ENCODE results near the gene ILF3. TPM values are rescaled to one million over a fixed set of nuclear protein-coding genes. Genes with fewer than 3 reads are reported as not detected.

Gene ILF3
- 100 to 1,000 TPM; 112 to 192 TPM for total RNA-seq

DNA sequence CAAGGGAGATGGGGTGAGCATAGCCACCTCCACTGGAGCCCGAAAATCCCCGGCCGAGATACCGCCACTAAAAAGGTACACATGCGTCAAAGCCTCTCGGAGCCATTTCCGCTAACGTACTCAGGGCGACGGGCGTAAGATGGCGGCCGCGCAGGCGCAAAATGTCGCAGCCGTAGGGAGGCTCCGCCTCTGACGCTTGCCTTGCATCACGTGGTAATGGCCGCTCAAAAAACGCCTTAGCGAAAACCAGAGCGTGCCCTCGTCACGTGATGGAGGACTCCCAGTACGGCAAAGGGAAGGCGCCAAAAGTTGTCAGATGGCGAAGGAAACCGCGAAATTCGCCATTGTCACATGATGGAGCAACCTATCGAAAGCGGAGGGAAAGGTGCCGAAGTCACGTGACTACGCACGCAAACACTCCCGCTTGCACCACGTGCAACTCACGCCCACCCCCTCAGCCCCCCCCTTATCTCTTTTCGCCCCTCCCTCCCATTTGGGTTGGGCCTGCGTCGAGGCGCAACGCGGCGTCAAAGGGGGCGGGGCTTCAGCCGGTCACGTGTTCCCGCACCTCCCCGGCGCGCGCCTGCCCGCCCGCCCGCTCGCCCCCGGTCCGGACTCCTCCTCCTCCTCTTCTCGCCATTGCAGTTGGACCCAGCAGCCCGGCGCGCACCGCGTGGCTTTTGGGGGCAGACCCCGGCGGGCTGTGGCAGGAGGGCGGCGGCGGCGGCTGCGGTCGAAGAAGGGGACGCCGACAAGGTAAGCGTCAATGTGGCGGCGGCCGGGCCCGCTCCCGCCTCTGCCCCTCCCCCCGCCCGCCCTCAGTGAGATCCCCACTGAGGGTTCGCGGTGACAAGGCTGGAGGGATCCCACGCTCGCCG is at the start of gene ILF3:
Gene ILF3, plus strand, starts transcription at position 615 of the 878 bp plus-strand sequence. CDS start 16,260 bp downstream, outside the sequence.
- intact Hi-C loops (cut with DNase I), result loop anchor here (5.0 kb wide), 1 partner anchor 38 kb away; no protein-coding TSS in a partner anchor
- Histone ChIP-seq H3K27me3 (replicated peaks; ENCODE audit: insufficient read depth) (no peaks in the 10 kb centered on the region), H3K9me3 (no peaks in the 10 kb centered on the region), H3K4me3 (peak within 1 kb of the TSS; percentile 99 to 100), H3K4me1 (replicated peaks) (peaks cover 7% of the 10 kb centered on the region), H3K36me3 (no peaks in the 10 kb centered on the region), H3K27ac (peak within 1 kb of the TSS; percentile 98 to 99)
- peak; percentile 100 for DNase-seq (ENCODE audit: low spot score)
- peak; percentile 100 for TF ChIP-seq POLR2AphosphoS5 (IDR thresholded peaks at IDR 0.05)
- TF ChIP-seq, protein P1, sequence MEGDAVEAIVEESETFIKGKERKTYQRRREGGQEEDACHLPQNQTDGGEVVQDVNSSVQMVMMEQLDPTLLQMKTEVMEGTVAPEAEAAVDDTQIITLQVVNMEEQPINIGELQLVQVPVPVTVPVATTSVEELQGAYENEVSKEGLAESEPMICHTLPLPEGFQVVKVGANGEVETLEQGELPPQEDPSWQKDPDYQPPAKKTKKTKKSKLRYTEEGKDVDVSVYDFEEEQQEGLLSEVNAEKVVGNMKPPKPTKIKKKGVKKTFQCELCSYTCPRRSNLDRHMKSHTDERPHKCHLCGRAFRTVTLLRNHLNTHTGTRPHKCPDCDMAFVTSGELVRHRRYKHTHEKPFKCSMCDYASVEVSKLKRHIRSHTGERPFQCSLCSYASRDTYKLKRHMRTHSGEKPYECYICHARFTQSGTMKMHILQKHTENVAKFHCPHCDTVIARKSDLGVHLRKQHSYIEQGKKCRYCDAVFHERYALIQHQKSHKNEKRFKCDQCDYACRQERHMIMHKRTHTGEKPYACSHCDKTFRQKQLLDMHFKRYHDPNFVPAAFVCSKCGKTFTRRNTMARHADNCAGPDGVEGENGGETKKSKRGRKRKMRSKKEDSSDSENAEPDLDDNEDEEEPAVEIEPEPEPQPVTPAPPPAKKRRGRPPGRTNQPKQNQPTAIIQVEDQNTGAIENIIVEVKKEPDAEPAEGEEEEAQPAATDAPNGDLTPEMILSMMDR (IDR thresholded peaks at IDR 0.05), result peak in 1 of 4 experiments; percentile 27
- peak; percentile 94 for TF ChIP-seq POLR2A (IDR thresholded peaks at IDR 0.05)
- under 1% methylated on average over 47 of the region's 91 CpGs for WGBS

DNA sequence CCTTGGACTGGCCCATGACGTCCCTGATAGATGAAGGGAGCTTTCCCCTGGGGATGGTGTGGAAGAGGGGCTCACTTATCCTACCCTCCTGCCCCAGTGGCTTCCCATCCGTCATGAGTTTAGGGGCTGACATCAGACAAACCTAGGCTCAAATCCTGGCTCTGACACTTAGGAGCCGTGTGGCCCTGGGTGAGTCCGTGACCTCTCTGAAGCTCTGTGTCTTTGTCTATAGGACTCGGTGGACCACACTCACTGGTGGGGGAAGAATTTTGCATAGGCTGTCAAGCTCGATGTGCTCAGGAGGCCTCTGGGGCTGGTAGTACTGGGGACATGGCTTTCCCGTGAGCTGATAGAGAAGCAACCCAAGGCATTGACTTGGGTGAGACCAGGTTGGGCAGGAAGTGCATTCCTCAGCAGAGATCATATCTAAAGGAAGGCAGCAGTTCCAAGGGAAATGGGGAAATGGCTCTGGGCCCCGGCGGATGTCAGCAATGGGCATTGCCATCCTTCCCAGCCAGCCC is 49.6 kb upstream of the ILF3 start:
- DNase-seq (ENCODE audit: low spot score), result no peak
- intact Hi-C loops (cut with DNase I), result no loop called here

DNA sequence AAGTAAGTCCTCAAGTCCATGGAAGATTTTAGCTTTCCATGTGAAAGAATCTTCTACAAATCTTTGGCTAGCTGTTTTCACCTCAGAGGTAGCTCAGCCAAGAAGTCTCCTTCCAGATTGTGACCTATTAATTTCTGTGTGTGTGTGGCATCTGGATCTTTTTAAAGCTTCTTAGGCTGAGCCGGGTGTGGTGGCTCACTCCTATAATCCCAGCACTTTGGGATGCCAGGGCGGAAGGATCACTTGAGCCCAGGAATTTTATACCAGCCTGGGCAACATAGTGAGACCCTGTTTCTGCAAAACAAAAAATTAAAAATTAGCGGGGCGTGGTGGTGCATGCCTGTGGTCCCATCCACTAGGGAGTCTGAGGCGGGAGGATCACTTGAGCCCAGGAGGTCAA is 42.2 kb upstream of the ILF3 start:
- 84% methylated on average over 5 of the region's 5 CpGs for WGBS
- Histone ChIP-seq H3K4me3 (no peak overlapping the region), H3K27me3 (replicated peaks; ENCODE audit: insufficient read depth) (no peaks in the 10 kb centered on the region), H3K27ac (no peak overlapping the region), H3K4me1 (replicated peaks) (no peaks in the 10 kb centered on the region), H3K36me3 (no peaks in the 10 kb centered on the region), H3K9me3 (no peaks in the 10 kb centered on the region)
- TF ChIP-seq, protein P1 (IDR thresholded peaks at IDR 0.05), result no peak
- TF ChIP-seq POLR2AphosphoS5 (IDR thresholded peaks at IDR 0.05) (no peak), POLR2A (IDR thresholded peaks at IDR 0.05) (no peak)
- intact Hi-C loops (cut with DNase I), result no loop called here
- no peak for DNase-seq (ENCODE audit: low spot score)

More for the DNA sequence above, 49.6 kb upstream of the ILF3 start:
- H3K4me1 ChIP-seq (replicated peaks), result peaks cover 2% of the 10 kb centered on the region
- TF ChIP-seq POLR2AphosphoS5 (IDR thresholded peaks at IDR 0.05), result no peak
- no peaks in the 10 kb centered on the region for H3K27me3 ChIP-seq (replicated peaks; ENCODE audit: insufficient read depth)
- peak overlapping the region; percentile 64 to 79 for H3K27ac ChIP-seq
- no peaks in the 10 kb centered on the region for H3K9me3 ChIP-seq
- no peak overlapping the region for H3K4me3 ChIP-seq
- 87% methylated on average over 9 of the region's 9 CpGs for WGBS
- no peaks in the 10 kb centered on the region for H3K36me3 ChIP-seq

DNA sequence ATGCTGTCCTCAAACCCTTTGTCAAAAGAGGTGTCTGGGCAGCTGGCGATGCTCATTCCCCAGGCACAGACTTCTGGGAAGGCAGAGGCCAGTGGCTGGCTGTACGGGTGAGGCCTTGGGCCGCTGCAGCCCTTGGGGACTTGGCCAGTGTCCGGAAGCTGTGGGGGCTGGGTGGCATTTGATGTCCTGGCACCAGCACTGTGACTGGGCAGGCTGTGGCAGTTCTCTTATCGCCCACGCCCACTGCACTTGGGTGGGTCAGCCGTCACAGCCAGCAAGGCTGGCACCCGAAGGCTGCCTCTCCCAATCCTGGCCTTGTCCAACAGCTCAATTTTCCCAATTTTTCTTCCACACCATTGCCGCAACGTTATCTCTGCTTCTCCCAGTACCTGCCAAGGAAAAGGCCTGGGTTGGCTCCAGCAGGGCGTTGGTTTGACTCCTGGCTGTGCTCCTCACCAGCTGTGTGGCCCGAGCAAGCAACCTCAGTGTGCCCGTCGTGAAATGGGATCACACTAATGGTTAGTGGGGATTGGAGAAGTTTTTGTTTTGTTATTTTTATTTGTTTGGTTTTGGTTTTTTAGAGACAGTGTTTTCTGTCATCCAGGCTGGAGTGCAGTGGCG is 41.5 kb upstream of the ILF3 start:
- peak; percentile 50 for DNase-seq (ENCODE audit: low spot score)
- no peaks in the 10 kb centered on the region for H3K9me3 ChIP-seq
- peak overlapping the region; percentile 11 to 36 for H3K27ac ChIP-seq
- H3K27me3 ChIP-seq (replicated peaks; ENCODE audit: insufficient read depth), result no peaks in the 10 kb centered on the region
- no peaks in the 10 kb centered on the region for H3K4me1 ChIP-seq (replicated peaks)
- TF ChIP-seq POLR2AphosphoS5 (IDR thresholded peaks at IDR 0.05) (peak; percentile 28), POLR2A (IDR thresholded peaks at IDR 0.05) (no peak)
- TF ChIP-seq, protein P1 (IDR thresholded peaks at IDR 0.05), result no peak
- no peaks in the 10 kb centered on the region for H3K36me3 ChIP-seq
- intact Hi-C loops (cut with DNase I), result no loop called here
- WGBS, result 40% methylated on average over 14 of the region's 15 CpGs
- H3K4me3 ChIP-seq, result no peak overlapping the region

DNA sequence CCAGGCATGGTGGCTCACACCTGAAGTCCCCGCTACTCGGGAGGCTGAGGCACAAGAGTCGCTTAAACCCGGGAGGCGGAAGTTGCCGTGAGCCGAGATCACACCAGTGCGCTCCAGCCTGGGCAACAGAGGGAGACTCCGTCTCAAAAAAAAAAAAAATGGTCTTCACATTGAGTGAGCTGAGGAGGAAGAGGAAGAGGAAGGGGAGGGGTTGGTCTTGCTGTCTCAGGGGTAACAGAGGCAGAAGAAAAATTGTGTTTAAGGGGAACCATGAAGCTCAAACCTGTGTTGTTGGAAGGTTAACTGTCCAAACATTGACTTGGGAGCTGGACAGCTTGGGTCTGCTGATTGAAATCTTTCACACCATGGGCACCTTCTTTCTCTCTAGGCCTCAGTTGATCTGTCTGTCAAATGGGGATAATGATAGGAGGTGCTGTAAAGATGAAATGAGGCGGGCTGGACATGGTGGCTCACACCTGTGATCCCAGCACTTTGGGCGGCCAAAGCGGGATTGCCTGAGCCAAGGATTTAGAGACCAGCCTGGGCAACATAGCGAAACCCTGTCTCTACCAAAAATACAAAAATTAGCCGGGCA is 38.6 kb upstream of the ILF3 start:
- DNase-seq (ENCODE audit: low spot score), result no peak
- Histone ChIP-seq H3K4me3 (no peak overlapping the region), H3K4me1 (replicated peaks) (no peaks in the 10 kb centered on the region), H3K9me3 (no peaks in the 10 kb centered on the region), H3K27ac (no peak overlapping the region), H3K36me3 (no peaks in the 10 kb centered on the region), H3K27me3 (replicated peaks; ENCODE audit: insufficient read depth) (no peaks in the 10 kb centered on the region)
- intact Hi-C loops (cut with DNase I), result no loop called here
- no peak for TF ChIP-seq POLR2A (IDR thresholded peaks at IDR 0.05)
- no peak for TF ChIP-seq POLR2AphosphoS5 (IDR thresholded peaks at IDR 0.05)
- TF ChIP-seq, protein P1 (IDR thresholded peaks at IDR 0.05), result no peak
- WGBS, result 89% methylated on average over 14 of the region's 14 CpGs
